HepG2 (cell line): ENCODE results near the gene ZDHHC13. TPM values are rescaled to one million over a fixed set of nuclear protein-coding genes. Genes with fewer than 3 reads are reported as not detected.

ENCODE experiments used
- ATAC-seq: fragments of 200-7000 bp; cut with Tn5 transposase; 3 replicates; pipeline ENCODE4 v1.9.1; 2020; ENCODE audit warnings: mild to moderate bottlenecking, moderate library complexity
- BruUV-seq: library from RNA; stranded (reverse); fragments of 400-500 nt; replicated peaks from 2 replicates; lab custom pipeline; 2021; lab: Mats Ljungman, UMichigan
- CTCF ChIA-PET: fragments of 300-600 bp; formaldehyde crosslinking; extraction: SDS; loops from one replicate; lab custom pipeline; 2021; ENCODE audit warnings: low total read pairs, inconsistent platforms, low intra/inter-chr PET ratio; lab: Yijun Ruan, JAX
- POLR2A ChIA-PET: fragments of 350-600 bp; sonication (Branson Sonifier 250); formaldehyde crosslinking; loops from one replicate; lab custom pipeline; 2020; ENCODE audit warnings: antibody characterized with exemption, inconsistent platforms; lab: Yijun Ruan, JAX
- DNase-seq: peaks from one replicate; pipeline ENCODE4 v3.0.0-alpha.2; 2015; ENCODE audit warnings: low spot score
- FAIRE-seq: peaks from 3 replicates; lab custom pipeline; 2011; peaks lifted over from hg19 to GRCh38; lab: Jason Lieb, UNC
- H2AFZ ChIP-seq: one replicate; pipeline ENCODE4 v1.6.1; 2011; ENCODE audit warnings: low read length, inconsistent platforms
- H3K27ac ChIP-seq: fragments of 300-600 bp; 3 replicates; pipeline ENCODE4 v1.8.0; 2011; ENCODE audit warnings: mixed run types, mild to moderate bottlenecking, mixed read lengths, low read length, inconsistent platforms; ENCODE audit not compliant: insufficient read depth; ENCODE audit errors: extremely low read length
- H3K27me3 ChIP-seq, 2 experiments: fragments of 200-600 bp in 1 of 2; 2 replicates in 1 of 2; 3 replicates in 1 of 2; pipeline versions ENCODE4 v1.6.0 to v1.8.0; 2011; ENCODE audit warnings: low read length in 2 of 2, mild to moderate bottlenecking in 2 of 2, moderate library complexity in 2 of 2, inconsistent platforms in 1 of 2; ENCODE audit not compliant: insufficient read depth in 2 of 2, control insufficient read depth in 1 of 2
- H3K36me3 ChIP-seq, 2 experiments: fragments of 200-600 bp in 1 of 2; replicated peaks in 1 of 2; 2 replicates in 1 of 2; 3 replicates in 1 of 2; pipeline versions ENCODE4 v1.5.1 to v1.8.0; 2011; ENCODE audit warnings: low read length in 2 of 2, inconsistent platforms in 1 of 2; ENCODE audit not compliant: insufficient read depth in 2 of 2, control insufficient read depth in 1 of 2
- H3K4me1 ChIP-seq: 2 replicates; pipeline ENCODE4 v1.5.1; 2012; ENCODE audit warnings: low read length, inconsistent platforms; ENCODE audit not compliant: insufficient read depth
- H3K4me2 ChIP-seq: 2 replicates; pipeline ENCODE4 v1.6.0; 2011; ENCODE audit warnings: low read depth, low read length, inconsistent platforms
- H3K4me3 ChIP-seq, 3 experiments: fragments of 200-600 bp in 1 of 3; sonication (generic), shearing (Covaris generic) in 1 of 3; replicated peaks in 1 of 3; 2 replicates each; pipeline ENCODE4 v1.5.1; 2011 to 2016; ENCODE audit warnings: low read length in 3 of 3, inconsistent platforms in 2 of 3, low read depth in 2 of 3, mild to moderate bottlenecking in 2 of 3, control low read depth in 1 of 3, mixed read lengths in 1 of 3; ENCODE audit not compliant: insufficient read depth in 1 of 3
- H3K79me2 ChIP-seq: one replicate; pipeline ENCODE4 v1.6.1; 2011; ENCODE audit warnings: low read length, inconsistent platforms; ENCODE audit not compliant: insufficient read depth
- H3K9ac ChIP-seq: 2 replicates; pipeline ENCODE4 v1.6.0; 2011; ENCODE audit warnings: mild to moderate bottlenecking, low read depth, low read length, inconsistent platforms; ENCODE audit not compliant: insufficient read depth
- H3K9me3 ChIP-seq: 2 replicates; pipeline ENCODE4 v1.5.1; 2012; ENCODE audit warnings: mild to moderate bottlenecking, low read length
- H4K20me1 ChIP-seq: 2 replicates; pipeline ENCODE4 v1.6.0; 2011; ENCODE audit warnings: inconsistent platforms, mild to moderate bottlenecking, low read length, moderate library complexity; ENCODE audit not compliant: insufficient read depth
- DMAP1 ChIP-seq: IDR thresholded peaks from 2 replicates; pipeline ENCODE4 v1.6.1; 2016
- JUND ChIP-seq: sonication (generic); formaldehyde crosslinking; IDR thresholded peaks from 2 replicates; pipeline ENCODE4 v1.8.0; 2022; ENCODE audit warnings: mild to moderate bottlenecking, missing genetic modification reagents
- PPARG ChIP-seq: conservative IDR thresholded peaks from 2 replicates; pipeline ENCODE4 v1.6.1; 2016; ENCODE audit warnings: missing biosample characterization, missing genetic modification reagents
- TARDBP ChIP-seq: sonication (generic); formaldehyde crosslinking; IDR thresholded peaks from 2 replicates; pipeline ENCODE4 v1.8.0; 2022; ENCODE audit warnings: mild to moderate bottlenecking, missing genetic modification reagents
- TOPORS ChIP-seq: sonication (generic); formaldehyde crosslinking; IDR thresholded peaks from 2 replicates; pipeline ENCODE4 v1.8.0; 2023; ENCODE audit warnings: mild to moderate bottlenecking, missing genetic modification reagents
- ZFX ChIP-seq: sonication (generic); formaldehyde crosslinking; IDR thresholded peaks from 2 replicates; pipeline ENCODE4 v1.4.0; 2020; ENCODE audit warnings: mild to moderate bottlenecking, low read depth, missing genetic modification reagents, moderate library complexity
- ZMYM2 ChIP-seq: sonication (generic); formaldehyde crosslinking; IDR thresholded peaks from 2 replicates; pipeline ENCODE4 v1.8.0; 2022; ENCODE audit warnings: mild to moderate bottlenecking, missing genetic modification reagents
- ZNF207 ChIP-seq: fragments of 450-650 bp; IDR thresholded peaks from 2 replicates; pipeline ENCODE4 v1.6.1; 2016; ENCODE audit warnings: antibody characterized with exemption, borderline replicate concordance
- ZNF564 ChIP-seq: sonication (generic); formaldehyde crosslinking; IDR thresholded peaks from 2 replicates; pipeline ENCODE4 v1.8.1; 2023; ENCODE audit warnings: mild to moderate bottlenecking, missing genetic modification reagents
- ZNF629 ChIP-seq: sonication (generic); formaldehyde crosslinking; conservative IDR thresholded peaks from 2 replicates; pipeline ENCODE4 v1.5.0; 2020; ENCODE audit warnings: missing genetic modification reagents
- ZNF709 ChIP-seq: sonication (generic); formaldehyde crosslinking; IDR thresholded peaks from 2 replicates; pipeline ENCODE4 v1.5.0; 2020; ENCODE audit warnings: mild to moderate bottlenecking, missing genetic modification reagents
- ZNF713 ChIP-seq: sonication (generic); formaldehyde crosslinking; IDR thresholded peaks from 2 replicates; pipeline ENCODE4 v1.4.0; 2020; ENCODE audit warnings: mild to moderate bottlenecking, missing genetic modification reagents
- WGBS: methylation state at CpG from one replicate; pipeline ENCODE4 v1.1.6; 2017; ENCODE audit warnings: low lambda C conversion rate; 5-methylcytosine and 5-hydroxymethylcytosine counted together
- in situ Hi-C: cut with HindIII; loops from 2 replicates; pipeline ENCODE4 v1.10.0; 2017; ENCODE audit warnings: low pct_unique_long_range_greater_than_20kb; ENCODE audit not compliant: extremely low pct_ligation_motif_present
- intact Hi-C: fragments of 100-400 bp; cut with micrococcal nuclease; formaldehyde crosslinking; loops from one replicate; pipeline ENCODE4 v1.10.0; 2022; ENCODE audit not compliant: unreplicated experiment
- polyA plus RNA-seq, 8 experiments: library from polyadenylated mRNA; depleted of rRNA in 3 of 8; stranded (reverse) in 7 of 8; unstranded in 1 of 8; fragments of >200 nt; fragmentation: Illumina TruSeq in 4 of 8; extraction: Trizol in 4 of 8; gene quantifications; 2 replicates each; pipeline versions ENCODE4 v1.2.1 to v1.2.3, GENCODE V29; 2011 to 2016; ENCODE audit warnings: low read depth in 4 of 8, missing spikeins in 1 of 8, mixed read lengths in 1 of 8; ENCODE audit not compliant: insufficient read depth in 1 of 8
- total RNA-seq, 5 experiments: library from RNA; depleted of rRNA; stranded (reverse); fragments of >200 nt; fragmentation: Illumina TruSeq; extraction: Trizol; gene quantifications; 2 replicates each; pipeline ENCODE4 v1.2.3, GENCODE V29; 2016; ENCODE audit warnings: low read depth in 1 of 5
- TF ChIP-seq, protein P1 (sequence below): sonication (generic); formaldehyde crosslinking; IDR thresholded peaks from 2 replicates; pipeline ENCODE4 v1.4.0; 2020; ENCODE audit warnings: missing genetic modification reagents
- TF ChIP-seq, protein P2 (sequence below): sonication (generic); formaldehyde crosslinking; IDR thresholded peaks from 2 replicates; pipeline ENCODE4 v1.5.1; 2020; ENCODE audit warnings: missing genetic modification reagents, mild to moderate bottlenecking, borderline replicate concordance

The ZDHHC13 gene
- total and polyA plus RNA-seq, 2 of the 13 experiments (the other 11 are each of a cell fraction or from before 2014, with no cell fraction given) = 10.9 to 11.8 TPM

DNA sequence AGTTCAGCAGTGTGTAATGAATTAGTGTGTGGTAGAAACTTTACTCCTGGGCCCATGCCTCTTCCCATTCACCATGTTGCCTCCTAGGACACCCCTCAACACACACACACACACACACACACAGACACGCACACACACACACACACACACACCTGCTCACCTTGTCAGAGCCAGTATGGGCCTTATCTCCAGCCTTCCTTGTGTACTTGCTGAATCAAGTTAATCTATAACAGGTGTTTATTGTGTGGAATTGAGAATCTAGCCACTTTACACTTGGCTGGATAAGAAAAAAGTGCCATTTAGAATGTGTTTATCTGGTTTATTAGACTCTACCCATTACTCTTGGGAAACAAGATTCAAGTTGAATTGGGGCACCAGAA lies 14.5 kb upstream of the ZDHHC13 start (continued):
- TF ChIP-seq ZNF629 (CRISPR knock-in tag) = no peak
- no peak for TF ChIP-seq ZNF709 (CRISPR knock-in tag)
- no peak for TF ChIP-seq JUND (CRISPR knock-in tag)
- TF ChIP-seq DMAP1 (CRISPR knock-in tag) = no peak
- no peak for TF ChIP-seq TOPORS (CRISPR knock-in tag)
- no peak for TF ChIP-seq ZFX (CRISPR knock-in tag)
- TF ChIP-seq PPARG (CRISPR knock-in tag) = no peak
- TF ChIP-seq, protein P1, sequence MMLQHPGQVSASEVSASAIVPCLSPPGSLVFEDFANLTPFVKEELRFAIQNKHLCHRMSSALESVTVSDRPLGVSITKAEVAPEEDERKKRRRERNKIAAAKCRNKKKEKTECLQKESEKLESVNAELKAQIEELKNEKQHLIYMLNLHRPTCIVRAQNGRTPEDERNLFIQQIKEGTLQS (CRISPR knock-in tag) = no peak
- TF ChIP-seq TARDBP = no peak

DNA sequence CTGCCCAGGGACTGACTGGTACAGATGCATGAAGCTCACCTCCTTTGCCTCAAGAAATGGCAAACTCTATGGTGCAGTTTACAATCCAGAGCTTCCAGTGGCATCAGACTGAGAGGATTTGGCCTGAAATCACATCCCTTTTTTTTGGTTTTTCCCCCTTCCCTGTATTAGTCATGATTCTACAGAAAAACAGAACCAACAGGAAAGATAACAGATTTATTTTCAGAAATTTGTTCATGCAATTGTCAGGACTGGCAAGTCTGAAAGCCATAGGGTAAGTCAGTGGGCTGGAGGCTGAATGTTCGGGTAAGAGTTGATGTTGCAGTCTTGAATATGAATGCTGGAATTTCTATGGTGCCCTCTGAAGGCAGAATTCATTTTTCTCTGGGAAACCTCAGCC lies 12.0 kb upstream of the ZDHHC13 start:
- no peak overlapping the region for H3K9ac ChIP-seq
- TF ChIP-seq ZNF564 (no peak), ZNF207 (no peak), ZNF713 (CRISPR knock-in tag) (no peak), ZMYM2 (CRISPR knock-in tag) (no peak)
- TF ChIP-seq, protein P2, sequence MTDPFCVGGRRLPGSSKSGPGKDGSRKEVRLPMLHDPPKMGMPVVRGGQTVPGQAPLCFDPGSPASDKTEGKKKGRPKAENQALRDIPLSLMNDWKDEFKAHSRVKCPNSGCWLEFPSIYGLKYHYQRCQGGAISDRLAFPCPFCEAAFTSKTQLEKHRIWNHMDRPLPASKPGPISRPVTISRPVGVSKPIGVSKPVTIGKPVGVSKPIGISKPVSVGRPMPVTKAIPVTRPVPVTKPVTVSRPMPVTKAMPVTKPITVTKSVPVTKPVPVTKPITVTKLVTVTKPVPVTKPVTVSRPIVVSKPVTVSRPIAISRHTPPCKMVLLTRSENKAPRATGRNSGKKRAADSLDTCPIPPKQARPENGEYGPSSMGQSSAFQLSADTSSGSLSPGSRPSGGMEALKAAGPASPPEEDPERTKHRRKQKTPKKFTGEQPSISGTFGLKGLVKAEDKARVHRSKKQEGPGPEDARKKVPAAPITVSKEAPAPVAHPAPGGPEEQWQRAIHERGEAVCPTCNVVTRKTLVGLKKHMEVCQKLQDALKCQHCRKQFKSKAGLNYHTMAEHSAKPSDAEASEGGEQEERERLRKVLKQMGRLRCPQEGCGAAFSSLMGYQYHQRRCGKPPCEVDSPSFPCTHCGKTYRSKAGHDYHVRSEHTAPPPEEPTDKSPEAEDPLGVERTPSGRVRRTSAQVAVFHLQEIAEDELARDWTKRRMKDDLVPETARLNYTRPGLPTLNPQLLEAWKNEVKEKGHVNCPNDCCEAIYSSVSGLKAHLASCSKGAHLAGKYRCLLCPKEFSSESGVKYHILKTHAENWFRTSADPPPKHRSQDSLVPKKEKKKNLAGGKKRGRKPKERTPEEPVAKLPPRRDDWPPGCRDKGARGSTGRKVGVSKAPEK = no peak
- no peak overlapping the region for H3K4me2 ChIP-seq
- FAIRE-seq (no peak), DNase-seq (no peak), ATAC-seq (no peak)
- H3K27ac ChIP-seq = no peak overlapping the region
- in situ Hi-C loops (no loop called here), intact Hi-C loops (no loop called here)
- no TSS peak for BruUV-seq
- no peaks in the 10 kb centered on the region for H3K4me1 ChIP-seq
- ChIA-PET CTCF (no interaction called here), POLR2A (no interaction called here)
- H2AFZ ChIP-seq = no peak overlapping the region
- H3K36me3 ChIP-seq = no peaks in the 10 kb centered on the region
- no peaks in the 10 kb centered on the region for H4K20me1 ChIP-seq
- no peaks in the 10 kb centered on the region for H3K79me2 ChIP-seq
- H3K27me3 ChIP-seq = peaks cover 0 to 24% of the 10 kb centered on the region in 2 experiments; a peak in 3 of 5 replicates
- H3K4me3 ChIP-seq = no peak overlapping the region
- no peaks in the 10 kb centered on the region for H3K9me3 ChIP-seq
- 7% methylated on average over 1 of the region's 1 CpG for WGBS
